ENCODE measurements around the gene DNAL1. TPM values are rescaled to one million over a fixed set of nuclear protein-coding genes. Genes with fewer than 3 reads are reported as not detected.

Gene DNAL1
- total RNA-seq, 1 experiment from 2014 or later, result 14.6 TPM

DNA sequence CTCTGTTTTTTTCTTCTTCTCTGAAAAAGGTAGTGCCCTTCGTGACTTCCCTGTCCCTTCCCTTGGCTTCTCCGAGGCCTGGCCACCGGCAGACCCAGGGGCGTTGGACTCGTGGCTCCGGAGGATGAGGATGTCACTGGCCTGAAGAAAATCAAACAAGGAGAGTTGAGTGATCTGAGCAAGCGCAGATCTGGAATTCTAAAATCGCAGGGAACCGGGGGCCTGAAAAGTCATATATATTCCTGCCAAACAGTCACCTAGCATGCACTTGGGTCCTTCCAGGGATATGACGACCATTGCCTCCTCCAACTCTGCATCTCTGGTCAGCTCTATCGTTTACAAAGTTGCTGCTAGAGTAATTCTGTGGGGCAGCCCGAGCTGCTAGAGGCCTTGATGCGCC is 74.6 kb downstream of the DNAL1 start:
- Histone ChIP-seq H3K9ac (ENCODE audit: low read length) (no peak overlapping the region), H3K4me3 (replicated peaks in 1 of 2; ENCODE audit: low read depth in 1 of 2, low read length in 2 of 2) (no peak overlapping the region), H3K27ac (ENCODE audit: low read depth, low read length) (no peak overlapping the region), H3K4me1 (ENCODE audit: control insufficient read depth in 1 of 2, insufficient read depth in 2 of 2, low read length in 2 of 2) (peaks cover 7 to 9% of the 10 kb centered on the region in 2 experiments), H3K9me3 (ENCODE audit: control insufficient read depth in 1 of 2, insufficient read depth in 1 of 2, low read depth in 1 of 2, low read length in 2 of 2) (no peaks in the 10 kb centered on the region), H3K27me3 (ENCODE audit: insufficient read depth, low read length) (no peaks in the 10 kb centered on the region), H3K36me3 (ENCODE audit: control insufficient read depth in 1 of 2, insufficient read depth in 2 of 2, low read length in 2 of 2) (peaks cover 26 to 41% of the 10 kb centered on the region in 2 experiments; a peak in 3 of 4 replicates), H2AFZ (ENCODE audit: low read depth, low read length, poor library complexity, severe bottlenecking) (no peak overlapping the region), H3K79me2 (ENCODE audit: insufficient read depth, low read length) (no peaks in the 10 kb centered on the region), H3K4me2 (ENCODE audit: low read length) (no peak overlapping the region), H3K9me2 (ENCODE audit: insufficient read depth) (no peaks in the 10 kb centered on the region), H4K20me1 (ENCODE audit: insufficient read depth) (no peaks in the 10 kb centered on the region)
- BruUV-seq (replicated peaks), result no TSS peak
- RAD21 ChIA-PET (ENCODE audit: low non-redundant PET in 1 of 2, low total read pairs in 2 of 2, uncharacterized antibody in 2 of 2, unreplicated experiment in 2 of 2), result no interaction called here
- POLR2A ChIA-PET, result no interaction called here
- no peak for ATAC-seq
- DNase-seq (ENCODE audit: low read depth, low spot score), result no peak
- TF ChIP-seq POLR2AphosphoS5 (IDR thresholded peaks at IDR 0.05; ENCODE audit: low read depth, low read length), result no peak
- TF ChIP-seq, protein P1, sequence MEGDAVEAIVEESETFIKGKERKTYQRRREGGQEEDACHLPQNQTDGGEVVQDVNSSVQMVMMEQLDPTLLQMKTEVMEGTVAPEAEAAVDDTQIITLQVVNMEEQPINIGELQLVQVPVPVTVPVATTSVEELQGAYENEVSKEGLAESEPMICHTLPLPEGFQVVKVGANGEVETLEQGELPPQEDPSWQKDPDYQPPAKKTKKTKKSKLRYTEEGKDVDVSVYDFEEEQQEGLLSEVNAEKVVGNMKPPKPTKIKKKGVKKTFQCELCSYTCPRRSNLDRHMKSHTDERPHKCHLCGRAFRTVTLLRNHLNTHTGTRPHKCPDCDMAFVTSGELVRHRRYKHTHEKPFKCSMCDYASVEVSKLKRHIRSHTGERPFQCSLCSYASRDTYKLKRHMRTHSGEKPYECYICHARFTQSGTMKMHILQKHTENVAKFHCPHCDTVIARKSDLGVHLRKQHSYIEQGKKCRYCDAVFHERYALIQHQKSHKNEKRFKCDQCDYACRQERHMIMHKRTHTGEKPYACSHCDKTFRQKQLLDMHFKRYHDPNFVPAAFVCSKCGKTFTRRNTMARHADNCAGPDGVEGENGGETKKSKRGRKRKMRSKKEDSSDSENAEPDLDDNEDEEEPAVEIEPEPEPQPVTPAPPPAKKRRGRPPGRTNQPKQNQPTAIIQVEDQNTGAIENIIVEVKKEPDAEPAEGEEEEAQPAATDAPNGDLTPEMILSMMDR (IDR thresholded peaks at IDR 0.05 in 2 of 3, conservative IDR thresholded peaks at IDR 0.05 in 1 of 3; ENCODE audit: borderline replicate concordance in 1 of 3, insufficient read depth in 1 of 3, low read depth in 2 of 3, low read length in 2 of 3), result no peak
- TF ChIP-seq, protein P2, sequence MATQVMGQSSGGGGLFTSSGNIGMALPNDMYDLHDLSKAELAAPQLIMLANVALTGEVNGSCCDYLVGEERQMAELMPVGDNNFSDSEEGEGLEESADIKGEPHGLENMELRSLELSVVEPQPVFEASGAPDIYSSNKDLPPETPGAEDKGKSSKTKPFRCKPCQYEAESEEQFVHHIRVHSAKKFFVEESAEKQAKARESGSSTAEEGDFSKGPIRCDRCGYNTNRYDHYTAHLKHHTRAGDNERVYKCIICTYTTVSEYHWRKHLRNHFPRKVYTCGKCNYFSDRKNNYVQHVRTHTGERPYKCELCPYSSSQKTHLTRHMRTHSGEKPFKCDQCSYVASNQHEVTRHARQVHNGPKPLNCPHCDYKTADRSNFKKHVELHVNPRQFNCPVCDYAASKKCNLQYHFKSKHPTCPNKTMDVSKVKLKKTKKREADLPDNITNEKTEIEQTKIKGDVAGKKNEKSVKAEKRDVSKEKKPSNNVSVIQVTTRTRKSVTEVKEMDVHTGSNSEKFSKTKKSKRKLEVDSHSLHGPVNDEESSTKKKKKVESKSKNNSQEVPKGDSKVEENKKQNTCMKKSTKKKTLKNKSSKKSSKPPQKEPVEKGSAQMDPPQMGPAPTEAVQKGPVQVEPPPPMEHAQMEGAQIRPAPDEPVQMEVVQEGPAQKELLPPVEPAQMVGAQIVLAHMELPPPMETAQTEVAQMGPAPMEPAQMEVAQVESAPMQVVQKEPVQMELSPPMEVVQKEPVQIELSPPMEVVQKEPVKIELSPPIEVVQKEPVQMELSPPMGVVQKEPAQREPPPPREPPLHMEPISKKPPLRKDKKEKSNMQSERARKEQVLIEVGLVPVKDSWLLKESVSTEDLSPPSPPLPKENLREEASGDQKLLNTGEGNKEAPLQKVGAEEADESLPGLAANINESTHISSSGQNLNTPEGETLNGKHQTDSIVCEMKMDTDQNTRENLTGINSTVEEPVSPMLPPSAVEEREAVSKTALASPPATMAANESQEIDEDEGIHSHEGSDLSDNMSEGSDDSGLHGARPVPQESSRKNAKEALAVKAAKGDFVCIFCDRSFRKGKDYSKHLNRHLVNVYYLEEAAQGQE (IDR thresholded peaks at IDR 0.05; ENCODE audit: low read depth), result no peak
- TF ChIP-seq SP1 (IDR thresholded peaks at IDR 0.05; ENCODE audit: low read depth), result no peak
- TF ChIP-seq EGR1 (IDR thresholded peaks at IDR 0.05; ENCODE audit: low read depth), result no peak
- no peak for TF ChIP-seq TCF7L2 (IDR thresholded peaks at IDR 0.05; ENCODE audit: borderline replicate concordance, extremely low read depth, insufficient read depth, insufficient read length)
- no peak for TF ChIP-seq CEBPB (IDR thresholded peaks at IDR 0.05; ENCODE audit: low read depth)
- no peak for TF ChIP-seq SIN3A (IDR thresholded peaks at IDR 0.05; ENCODE audit: low read depth)
- TF ChIP-seq, protein P3, sequence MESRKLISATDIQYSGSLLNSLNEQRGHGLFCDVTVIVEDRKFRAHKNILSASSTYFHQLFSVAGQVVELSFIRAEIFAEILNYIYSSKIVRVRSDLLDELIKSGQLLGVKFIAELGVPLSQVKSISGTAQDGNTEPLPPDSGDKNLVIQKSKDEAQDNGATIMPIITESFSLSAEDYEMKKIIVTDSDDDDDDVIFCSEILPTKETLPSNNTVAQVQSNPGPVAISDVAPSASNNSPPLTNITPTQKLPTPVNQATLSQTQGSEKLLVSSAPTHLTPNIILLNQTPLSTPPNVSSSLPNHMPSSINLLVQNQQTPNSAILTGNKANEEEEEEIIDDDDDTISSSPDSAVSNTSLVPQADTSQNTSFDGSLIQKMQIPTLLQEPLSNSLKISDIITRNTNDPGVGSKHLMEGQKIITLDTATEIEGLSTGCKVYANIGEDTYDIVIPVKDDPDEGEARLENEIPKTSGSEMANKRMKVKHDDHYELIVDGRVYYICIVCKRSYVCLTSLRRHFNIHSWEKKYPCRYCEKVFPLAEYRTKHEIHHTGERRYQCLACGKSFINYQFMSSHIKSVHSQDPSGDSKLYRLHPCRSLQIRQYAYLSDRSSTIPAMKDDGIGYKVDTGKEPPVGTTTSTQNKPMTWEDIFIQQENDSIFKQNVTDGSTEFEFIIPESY (IDR thresholded peaks at IDR 0.05; ENCODE audit: extremely low read depth, insufficient replicate concordance, low read length), result no peak
- no peak for TF ChIP-seq POLR2A (IDR thresholded peaks at IDR 0.05; ENCODE audit: borderline replicate concordance, extremely low read depth, insufficient read depth, insufficient read length)
- TF ChIP-seq, protein P4, sequence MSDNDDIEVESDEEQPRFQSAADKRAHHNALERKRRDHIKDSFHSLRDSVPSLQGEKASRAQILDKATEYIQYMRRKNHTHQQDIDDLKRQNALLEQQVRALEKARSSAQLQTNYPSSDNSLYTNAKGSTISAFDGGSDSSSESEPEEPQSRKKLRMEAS (IDR thresholded peaks at IDR 0.05), result no peak
- TF ChIP-seq ELF1 (IDR thresholded peaks at IDR 0.05; ENCODE audit: borderline replicate concordance, low read depth), result no peak
- TF ChIP-seq RAD21 (IDR thresholded peaks at IDR 0.05; ENCODE audit: low read depth), result no peak
- CTCF ChIA-PET, result no interaction called here
- intact Hi-C loops (cut with micrococcal nuclease), result no loop called here
